Measurements from ENCODE around the gene ADAMTS16. TPM values are rescaled to one million over a fixed set of nuclear protein-coding genes. Genes with fewer than 3 reads are reported as not detected.

Gene ADAMTS16, protein sequence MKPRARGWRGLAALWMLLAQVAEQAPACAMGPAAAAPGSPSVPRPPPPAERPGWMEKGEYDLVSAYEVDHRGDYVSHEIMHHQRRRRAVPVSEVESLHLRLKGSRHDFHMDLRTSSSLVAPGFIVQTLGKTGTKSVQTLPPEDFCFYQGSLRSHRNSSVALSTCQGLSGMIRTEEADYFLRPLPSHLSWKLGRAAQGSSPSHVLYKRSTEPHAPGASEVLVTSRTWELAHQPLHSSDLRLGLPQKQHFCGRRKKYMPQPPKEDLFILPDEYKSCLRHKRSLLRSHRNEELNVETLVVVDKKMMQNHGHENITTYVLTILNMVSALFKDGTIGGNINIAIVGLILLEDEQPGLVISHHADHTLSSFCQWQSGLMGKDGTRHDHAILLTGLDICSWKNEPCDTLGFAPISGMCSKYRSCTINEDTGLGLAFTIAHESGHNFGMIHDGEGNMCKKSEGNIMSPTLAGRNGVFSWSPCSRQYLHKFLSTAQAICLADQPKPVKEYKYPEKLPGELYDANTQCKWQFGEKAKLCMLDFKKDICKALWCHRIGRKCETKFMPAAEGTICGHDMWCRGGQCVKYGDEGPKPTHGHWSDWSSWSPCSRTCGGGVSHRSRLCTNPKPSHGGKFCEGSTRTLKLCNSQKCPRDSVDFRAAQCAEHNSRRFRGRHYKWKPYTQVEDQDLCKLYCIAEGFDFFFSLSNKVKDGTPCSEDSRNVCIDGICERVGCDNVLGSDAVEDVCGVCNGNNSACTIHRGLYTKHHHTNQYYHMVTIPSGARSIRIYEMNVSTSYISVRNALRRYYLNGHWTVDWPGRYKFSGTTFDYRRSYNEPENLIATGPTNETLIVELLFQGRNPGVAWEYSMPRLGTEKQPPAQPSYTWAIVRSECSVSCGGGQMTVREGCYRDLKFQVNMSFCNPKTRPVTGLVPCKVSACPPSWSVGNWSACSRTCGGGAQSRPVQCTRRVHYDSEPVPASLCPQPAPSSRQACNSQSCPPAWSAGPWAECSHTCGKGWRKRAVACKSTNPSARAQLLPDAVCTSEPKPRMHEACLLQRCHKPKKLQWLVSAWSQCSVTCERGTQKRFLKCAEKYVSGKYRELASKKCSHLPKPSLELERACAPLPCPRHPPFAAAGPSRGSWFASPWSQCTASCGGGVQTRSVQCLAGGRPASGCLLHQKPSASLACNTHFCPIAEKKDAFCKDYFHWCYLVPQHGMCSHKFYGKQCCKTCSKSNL
- total RNA-seq, result under 0.01 TPM in 1 of 2 replicates, not detected in the other

DNA sequence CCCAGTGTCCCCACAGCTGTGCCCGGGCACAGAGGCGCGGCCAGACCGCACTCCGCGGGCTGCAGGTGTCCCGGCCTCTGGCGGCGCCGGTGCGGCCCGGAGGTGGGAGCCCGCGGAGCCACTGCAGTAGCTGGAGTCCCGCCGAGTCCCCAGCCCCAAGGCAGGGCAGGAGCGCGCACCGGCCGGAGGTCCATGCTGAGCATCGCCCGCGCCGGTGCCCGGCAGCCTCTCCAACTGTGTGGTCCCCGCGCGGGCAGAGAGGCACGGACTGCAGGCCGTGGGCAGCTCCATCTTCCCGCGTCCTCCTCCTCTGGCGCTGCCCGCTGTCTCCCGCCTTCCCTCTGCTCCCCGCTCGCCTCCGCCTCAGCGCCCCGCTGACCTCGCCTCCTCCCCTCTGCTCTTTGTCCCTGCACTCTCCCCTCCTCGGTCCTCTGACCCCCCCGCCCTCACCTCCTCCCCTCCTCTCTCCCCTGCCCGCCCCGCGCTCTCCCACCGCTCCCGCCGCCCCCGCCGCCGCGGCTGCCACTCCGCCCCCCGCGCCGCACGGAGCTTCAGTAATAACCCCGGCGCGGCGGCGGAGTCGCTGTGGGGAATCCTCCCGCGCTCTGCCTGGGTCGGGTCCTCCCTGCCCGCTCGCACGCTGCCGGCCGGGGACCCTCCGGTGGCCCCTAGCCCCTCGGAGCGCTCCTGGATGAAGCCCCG lies at the start of gene ADAMTS16:
Gene ADAMTS16 (plus strand): TSS at position 554 of the 702 bp plus-strand sequence. CDS start 138 bp downstream, at position 692.

Small RNA genes within 50 kb of the gene (small RNA-seq; reads per million reads assigned to genes)
- gene RN7SKP73, result not detected
